Measurements from ENCODE around the gene CLDN15.

CLDN15 gene

DNA sequence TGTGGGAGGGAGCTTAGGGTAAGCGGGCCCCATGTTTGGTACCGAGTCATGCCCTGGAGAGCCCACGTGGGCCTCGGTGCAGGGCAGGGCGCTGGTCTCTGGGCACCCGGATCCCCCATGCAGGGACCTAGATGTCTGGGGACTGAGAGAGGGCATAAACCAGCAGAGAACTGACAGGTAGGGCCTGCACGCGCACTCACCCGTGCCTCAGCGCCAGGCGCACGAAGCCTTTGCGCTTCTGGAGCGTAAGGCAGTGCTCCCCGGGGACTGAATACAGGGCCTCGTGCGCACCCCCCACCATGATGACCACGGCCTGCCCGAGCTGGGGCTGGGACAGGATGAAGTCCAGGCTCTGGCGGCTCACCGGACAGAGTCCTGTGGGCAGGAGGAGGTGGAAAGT, 39.6 kb downstream of the CLDN15 start:
- DNase-seq: no peak

DNA sequence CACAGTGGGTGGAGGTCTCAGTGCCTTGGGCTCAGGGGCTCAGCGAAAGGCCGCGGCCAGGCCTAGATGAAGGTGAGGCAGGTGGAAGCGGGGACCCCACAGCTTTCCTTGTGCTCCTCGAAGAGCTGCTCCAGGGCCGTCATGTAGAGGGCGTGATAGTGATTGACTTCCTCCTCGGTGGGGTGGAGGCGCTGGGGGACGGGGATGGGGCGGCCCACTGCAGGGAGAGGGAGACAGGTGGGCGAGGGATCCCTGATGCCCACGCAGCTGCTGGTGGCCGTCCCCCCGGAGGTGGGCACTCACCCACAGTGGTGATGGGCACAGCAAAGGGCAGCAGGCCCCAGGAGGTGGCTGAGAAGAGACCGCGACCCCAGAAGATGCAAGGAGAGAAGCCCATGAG, 41.7 kb downstream of the CLDN15 start:
- DNase-seq: no peak

DNA sequence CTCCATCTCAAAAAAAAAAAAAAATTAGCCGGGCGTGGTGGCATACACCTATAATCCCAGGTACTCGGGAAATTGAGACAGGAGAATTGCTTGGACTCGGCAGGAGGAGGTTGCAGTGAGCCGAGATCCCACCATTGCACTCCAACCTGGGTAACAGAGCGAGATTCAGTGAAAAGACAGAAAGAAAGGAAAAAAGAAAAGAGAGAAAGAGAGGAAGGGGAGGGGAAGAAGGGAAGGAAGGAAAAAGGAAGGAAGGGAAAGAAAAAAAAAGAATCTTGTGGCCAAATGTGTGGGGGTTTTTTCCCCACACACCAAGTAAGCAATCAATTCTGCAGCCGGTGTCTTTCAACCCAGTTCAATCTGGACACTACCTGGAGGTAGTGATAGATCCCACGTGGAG, 48.5 kb downstream of the CLDN15 start:
- no peak for DNase-seq

DNA sequence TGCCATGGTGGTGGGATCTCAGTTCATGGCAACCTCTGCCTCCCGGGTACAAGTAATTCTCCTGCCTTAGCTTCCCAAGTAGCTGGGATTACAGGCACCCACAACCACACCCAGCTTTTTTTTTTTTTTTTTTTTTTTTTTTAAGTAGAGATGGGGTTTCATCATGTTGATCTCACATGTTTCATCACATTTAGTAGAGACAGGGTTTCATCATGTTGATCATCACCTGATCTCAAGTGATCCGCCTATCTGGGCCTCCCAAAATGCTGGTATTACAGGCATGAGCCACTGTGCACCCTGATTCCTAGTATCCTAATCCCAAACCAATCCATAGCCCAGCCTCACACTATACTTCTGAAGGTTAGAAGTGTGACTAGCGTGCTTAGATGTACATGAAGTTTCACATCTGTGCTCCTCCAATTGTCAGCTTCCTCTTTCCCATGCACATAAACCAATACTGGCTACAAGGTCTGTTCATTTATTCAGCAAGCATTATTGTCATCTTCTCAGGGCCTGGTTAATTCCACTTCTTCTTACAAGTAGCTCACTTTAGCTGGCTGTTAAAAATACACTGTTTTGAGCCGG, 50.7 kb downstream of the CLDN15 start:
- DNase-seq: no peak

DNA sequence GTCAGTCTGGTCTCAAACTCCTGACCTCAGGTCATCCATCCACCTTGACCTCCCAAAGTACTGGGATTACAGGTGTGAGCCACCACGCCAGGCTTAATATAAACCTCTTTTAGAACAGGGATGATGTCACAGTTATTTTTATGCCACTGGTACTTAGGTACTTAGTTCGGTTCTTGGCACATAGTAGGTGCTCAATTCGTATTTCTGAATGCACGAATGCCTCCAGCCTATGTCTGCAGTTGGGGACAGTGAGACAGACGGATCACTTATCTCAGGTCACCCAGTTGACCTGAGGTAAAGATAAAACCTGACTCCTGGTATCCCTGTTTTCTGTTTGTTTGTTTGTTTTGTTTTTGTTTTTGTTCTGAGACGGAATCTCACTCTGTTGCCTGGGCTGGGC, 51.4 kb downstream of the CLDN15 start:
- DNase-seq: no peak

DNA sequence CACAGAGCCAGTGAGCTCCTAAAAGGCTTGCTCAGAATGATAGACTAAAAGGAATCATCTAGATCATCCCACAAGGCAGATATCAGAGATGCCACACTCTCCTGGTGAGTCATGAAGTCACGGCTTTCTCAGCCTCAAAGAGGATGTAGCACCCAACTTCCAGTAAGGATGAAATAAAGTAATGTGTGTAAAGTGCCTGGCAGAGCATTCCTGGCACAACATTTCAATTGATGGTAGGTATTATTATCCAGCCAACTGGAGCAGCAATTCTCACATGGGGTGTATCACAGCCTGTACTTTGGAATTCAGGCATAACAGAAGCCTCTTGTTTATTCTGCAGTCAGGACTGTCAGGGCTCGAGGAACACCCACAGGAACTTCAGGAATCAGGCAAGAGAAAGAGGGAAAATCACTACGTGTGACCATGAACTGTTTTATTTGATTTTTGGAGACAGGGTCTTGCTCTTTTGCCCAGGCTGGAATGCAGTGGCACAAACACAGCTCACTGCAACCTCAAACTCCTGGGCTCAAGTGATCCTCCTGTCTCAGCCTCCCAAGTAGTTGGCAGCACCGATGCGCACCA, 52.3 kb downstream of the CLDN15 start:
- no peak for DNase-seq

Measured in activated gamma-delta T cell (primary cell).